ENCODE results near the gene IFT25.
"Not testable (repeated sequence)": the region's sequence is repeated elsewhere in the genome, so short reads cannot be mapped to it uniquely, and the experiment has no call there.

The IFT25 gene
- 34.5 to 44.1 reads per million in 2 donors for total RNA-seq

DNA sequence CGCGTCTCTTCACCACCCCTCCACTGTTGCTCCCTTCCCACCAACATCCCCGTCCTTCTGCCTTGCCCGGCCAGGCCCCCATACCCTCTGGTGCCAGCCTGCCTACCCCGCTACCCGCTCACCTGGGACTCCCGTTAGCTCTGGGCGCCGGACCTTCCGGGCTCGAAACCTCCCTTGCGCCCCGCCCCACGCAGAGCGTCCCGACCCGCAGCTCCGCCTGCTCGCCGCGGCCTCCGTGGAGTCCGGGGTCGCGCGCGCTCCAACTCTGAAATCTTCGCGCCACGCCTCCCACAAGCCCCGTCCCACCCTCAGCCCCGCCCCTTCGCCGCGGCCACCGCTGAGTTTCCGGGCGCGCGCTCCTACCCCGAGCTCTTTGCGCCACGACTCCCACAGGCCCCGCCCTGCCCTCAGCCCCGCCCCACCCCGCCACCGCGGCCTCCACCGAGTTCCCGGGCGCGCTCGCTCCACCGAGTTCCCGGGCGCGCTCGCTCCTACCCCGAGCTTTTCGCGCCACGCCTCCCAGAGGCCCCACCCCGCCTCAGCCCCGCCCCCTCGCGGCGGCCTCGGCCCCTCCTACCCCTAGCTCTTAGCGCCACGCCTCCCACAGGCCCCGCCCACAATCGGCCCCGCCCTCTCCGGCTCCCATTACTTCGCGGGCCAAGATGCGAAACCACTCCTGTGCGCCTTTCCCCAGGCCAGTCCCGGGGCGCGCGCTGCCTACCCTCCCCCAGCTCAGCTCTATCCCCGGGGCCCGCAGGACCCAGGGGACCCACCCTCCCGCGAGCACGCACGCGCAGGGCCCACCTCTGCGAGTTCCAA, at the start of gene IFT25:
IFT25 (minus strand) TSS at position 267 of the 819 bp plus-strand sequence. CDS start 5,617 bp downstream, outside the sequence.
- DNase-seq = peak; percentile 100

DNA sequence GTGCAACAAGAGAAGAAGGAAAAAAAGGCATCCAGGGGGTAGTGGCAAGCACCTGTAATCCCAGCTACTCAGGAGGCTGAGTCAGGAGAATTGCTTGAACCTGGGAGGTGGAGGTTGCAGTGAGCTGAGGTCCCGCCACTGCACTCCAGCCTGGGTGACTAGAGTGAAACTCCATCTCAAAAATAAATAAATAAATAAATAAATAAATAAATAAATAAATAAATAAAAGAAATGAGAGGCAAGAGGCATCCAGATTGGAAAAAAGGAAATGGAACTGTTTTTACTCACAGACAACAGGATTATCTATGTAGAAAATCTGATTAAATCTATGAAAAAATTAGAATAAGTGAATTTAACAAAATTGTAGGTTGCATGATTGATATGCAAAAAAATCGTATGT, 49.0 kb upstream of the IFT25 start:
- not testable (repeated sequence) for DNase-seq

DNA sequence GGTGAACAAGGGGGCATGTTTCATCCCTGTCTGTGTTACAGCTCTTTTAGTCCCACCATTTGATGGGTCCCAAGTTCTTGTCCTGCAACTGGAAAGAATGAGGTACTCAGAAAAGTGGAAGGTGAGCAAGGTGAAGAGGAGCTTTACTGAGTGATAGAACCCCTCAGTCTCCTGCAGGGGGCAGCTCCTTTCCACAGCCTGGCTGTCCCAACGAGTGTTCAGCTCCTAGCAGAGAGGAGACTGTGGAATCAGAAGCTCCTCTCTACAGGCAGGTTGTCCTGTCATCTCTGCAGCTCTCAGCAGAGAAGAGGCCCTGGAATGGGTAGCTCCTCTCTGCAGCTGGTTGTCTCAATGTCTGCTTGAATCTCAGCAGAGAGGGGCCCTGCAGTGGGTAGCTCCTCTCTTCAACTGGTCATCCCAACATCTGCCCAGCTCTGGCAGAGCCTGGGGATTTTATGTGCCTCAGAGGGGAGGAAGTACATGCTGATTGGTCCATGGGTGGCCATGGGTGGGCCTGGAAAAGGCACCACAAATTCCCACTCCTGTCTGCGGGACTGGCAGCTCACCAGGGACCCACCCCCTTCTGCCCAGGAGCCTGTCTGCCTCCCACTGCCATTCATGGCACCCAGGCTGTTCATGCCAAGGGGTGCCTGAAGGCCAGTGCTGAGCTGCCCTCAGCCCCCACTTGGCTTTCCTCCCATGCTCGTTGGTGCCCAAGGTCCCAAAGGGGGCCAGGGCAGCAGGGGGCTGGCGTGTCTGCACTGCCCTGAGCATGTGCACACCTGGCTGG, 46.8 kb upstream of the IFT25 start:
- DNase-seq = no peak

DNA sequence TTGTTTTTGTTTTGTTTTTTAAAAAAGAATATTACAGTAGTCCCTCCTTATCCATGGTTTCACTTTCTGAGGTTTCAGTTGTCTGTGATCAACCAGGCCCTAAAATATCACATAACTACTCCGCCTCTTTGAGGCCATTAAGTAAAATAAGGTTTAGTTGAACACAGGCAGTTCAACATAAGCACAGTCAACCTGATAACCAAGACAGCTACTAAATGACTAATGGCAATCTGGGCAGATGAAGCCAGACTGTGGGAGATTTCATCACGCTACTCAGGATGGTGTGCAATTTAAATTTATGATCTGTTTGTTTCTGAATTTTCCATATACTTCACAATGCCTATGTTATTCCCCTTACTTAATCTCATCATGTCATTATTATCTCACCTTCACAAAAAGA, 42.4 kb upstream of the IFT25 start:
- DNase-seq = no peak

DNA sequence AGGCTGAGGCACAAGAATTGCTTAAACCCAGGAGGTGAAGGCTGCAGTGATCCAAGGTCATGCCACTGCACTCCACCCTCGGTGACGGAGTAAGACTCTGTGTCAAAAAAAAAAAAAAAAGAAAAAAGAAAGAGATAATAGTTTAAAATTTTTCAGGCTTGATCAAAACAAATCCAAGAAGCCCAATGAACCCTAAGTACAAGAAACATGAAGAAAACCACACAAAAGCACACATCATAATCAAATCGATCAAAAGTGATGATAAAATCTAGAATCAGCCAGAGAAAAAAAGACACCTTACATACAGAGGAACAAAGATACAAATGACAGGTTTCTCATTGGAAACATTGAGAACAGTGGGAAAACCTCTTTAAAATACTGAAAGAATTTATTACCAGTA, 41.0 kb upstream of the IFT25 start:
- DNase-seq = no peak

DNA sequence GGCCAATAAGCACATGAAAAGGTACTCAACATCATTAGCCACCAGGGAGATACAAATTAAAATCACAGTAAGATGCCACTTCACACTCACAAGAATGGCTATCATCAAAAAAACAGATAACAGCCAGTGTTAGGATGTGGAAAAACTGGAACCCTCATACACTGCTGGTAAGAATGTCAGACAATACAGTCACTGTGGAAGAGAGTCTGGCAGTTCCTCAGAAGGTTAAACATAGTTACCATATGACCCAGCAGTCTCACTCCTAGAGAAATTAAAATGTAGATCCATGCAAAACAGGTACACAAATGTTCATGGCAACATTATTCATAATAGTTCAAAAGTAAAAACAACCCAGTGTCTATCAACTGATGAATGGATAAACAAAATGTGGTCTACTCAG, 39.2 kb upstream of the IFT25 start:
- no peak for DNase-seq

DNA sequence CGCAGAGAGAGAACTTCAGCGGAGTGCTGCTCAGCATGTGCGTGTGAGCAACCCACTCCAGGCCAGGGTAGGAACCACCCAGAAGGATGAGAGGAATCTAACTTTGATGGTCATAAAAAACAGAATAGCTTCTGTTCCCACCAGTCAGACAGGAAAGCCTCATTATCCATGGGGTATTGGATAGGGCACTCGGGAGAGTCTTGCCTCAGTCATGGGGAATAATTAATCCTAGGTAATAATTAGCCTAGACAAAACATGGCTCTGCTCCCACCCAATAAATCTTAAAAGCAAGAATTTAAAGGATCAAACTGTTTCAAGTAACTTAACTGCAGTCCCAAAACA, 37.2 kb upstream of the IFT25 start:
- DNase-seq = no peak

DNA sequence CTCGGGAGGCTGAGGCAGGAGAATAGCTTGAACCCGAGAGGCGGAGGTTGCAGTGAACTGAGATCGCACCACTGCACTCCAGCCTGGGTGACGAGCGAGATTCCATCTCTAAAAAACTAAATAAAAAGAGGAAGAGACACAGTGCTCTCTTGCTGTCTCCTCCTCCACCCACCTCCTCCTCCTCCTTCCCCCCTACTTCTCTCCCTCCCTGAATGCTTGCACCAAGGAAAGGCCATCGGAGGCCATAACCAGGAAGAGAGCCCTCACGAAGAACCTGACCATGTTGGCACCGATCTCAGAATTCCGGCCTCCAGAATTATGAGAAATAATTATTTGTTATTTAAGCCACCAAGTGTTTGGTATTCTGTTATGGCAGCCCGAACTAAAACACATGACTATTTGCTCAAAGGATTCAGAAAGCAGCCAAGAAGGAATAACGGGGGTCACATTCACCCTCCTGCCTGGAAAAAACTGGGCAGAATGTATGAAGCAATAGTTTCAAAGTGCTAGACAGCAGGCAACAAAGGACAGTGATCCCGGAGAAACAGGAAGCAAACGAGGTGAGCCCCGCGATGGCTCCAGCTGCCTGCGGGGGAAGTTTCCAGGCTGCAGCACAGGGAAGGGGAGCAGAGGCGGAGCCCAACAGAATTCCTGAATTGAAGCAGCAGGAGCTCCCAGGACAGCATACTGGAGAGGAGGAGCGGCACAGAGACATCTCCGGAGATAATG, 36.7 kb upstream of the IFT25 start:
- no peak for DNase-seq

DNA sequence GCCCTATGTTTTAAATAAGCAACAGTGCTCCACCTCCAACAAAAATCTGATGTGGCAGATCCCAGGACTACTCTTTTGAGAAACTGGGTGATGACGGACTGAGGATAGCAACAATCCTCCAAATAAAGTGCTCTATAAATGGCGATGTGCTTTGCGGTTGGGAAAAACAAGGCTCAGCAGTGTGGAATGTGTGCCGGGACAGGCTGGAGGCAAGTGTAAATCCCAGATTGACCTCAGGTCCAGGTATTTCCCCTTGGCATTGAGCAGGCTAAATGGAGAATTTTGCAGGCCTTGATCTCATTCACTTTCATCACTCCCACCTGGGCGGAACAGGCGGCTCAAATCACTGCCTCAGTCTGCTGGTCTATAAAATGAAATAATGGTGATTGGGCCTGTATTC, 35.7 kb upstream of the IFT25 start:
- no peak for DNase-seq

DNA sequence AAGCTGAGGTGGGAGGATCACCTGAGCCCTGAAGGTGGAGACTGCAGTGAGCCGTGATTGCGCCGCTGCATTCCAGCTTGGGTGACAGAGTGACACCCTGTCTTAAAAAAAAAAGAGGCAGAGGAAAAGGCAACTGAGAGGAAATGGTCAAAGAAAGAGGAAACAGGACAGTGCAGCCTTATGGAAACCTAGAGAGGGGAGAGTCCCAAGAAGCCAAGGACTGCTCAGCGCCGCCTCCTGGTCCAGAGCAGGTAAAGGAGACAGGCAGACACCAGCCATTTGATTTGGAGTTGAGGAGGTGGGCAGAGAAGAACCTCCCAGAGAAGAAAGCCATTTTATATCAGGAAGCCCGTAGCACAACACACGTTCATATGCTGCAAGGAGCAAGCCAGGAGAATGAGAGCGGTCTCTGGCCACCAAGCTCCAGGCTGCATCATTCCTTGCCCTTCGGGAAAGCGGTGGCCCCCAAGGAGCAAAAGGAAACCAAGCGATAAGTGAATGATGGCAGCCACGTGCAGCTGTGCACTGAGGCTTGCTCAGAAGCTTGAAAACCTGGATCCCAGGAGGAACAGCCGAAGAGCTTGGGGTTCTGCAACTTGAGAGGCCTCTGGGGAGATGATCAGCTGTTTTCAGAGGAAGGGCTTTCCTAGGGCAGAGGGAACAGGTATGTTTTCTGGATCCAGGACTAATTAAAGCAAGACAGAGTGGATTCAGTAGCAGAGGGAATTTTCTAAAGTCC, 34.4 kb upstream of the IFT25 start:
- no peak for DNase-seq

DNA sequence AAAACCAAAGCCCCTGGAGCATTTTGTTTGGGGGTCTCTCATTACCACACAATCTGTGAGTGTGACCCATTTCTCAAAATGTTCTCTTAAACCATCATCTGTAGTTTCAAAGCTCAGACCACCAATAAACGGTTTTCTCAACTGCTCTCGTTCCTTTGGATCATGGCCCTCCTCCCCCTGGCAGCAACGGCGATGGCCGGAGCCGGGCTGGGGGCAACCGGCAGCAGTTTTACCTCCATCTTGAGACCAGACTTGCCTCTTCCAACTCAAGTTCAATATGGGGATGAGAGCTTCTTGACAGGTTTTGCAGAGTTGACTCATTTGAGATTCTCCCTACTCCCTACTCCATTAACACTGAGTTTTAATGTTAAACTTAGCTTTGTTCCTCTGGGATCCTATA, 30.4 kb upstream of the IFT25 start:
- no peak for DNase-seq

DNA sequence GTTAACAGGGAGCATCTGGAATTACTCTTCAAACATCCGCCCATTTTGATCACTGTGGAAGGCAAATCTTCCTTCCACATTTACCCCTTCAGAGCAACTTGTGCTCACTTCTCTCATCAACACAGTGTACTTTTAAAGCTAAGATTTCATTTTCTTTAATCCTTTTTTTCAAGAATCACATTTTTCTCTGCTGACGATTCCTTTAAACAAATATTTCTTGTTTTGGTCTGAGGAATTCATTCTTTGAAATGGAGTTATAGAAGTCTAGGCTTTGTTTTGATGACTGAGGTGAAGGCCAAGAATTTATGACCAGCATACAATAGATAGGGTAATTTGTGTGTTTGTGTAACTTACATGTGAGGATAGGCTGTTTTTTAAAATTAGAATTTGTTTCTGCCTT, 26.2 kb upstream of the IFT25 start:
- no peak for DNase-seq

DNA sequence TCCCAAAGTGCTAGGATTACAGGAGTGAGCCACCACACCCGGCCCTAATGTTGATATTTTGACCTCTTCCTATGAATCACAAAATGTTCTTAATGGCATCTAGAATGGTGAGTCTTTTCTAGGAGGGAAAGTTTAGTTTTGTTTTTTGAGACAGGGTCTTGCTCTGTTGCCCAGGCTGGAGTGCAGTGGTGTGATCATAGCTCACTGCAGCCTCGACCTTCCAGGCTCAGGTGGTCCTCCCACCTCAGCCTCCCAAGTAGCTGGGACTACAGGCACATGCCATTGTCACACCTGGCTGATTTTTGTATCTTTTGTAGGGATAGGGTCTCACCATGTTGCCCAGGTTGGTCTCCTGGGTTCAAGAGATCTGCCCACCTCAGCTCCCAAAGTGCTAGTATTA, 23.8 kb upstream of the IFT25 start:
- DNase-seq = not testable (repeated sequence)

DNA sequence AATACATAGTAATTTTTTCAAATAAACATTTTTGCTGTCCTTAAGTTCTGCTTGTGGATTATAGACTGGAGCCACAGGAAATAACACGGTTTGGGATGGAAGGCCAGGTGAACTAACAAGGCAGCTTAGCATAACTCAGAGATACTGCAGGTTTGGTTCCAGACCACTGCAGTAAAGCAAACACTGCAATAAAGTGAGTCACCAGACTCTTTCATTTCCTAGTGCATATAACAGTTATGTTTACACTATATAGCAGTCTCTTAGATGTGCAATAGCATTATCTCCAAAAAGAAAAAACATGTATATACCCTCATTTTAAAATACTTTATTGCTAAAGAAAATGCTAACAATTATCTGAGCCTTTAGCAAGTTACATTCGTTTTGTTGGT, 22.6 kb upstream of the IFT25 start:
- no peak for DNase-seq

DNA sequence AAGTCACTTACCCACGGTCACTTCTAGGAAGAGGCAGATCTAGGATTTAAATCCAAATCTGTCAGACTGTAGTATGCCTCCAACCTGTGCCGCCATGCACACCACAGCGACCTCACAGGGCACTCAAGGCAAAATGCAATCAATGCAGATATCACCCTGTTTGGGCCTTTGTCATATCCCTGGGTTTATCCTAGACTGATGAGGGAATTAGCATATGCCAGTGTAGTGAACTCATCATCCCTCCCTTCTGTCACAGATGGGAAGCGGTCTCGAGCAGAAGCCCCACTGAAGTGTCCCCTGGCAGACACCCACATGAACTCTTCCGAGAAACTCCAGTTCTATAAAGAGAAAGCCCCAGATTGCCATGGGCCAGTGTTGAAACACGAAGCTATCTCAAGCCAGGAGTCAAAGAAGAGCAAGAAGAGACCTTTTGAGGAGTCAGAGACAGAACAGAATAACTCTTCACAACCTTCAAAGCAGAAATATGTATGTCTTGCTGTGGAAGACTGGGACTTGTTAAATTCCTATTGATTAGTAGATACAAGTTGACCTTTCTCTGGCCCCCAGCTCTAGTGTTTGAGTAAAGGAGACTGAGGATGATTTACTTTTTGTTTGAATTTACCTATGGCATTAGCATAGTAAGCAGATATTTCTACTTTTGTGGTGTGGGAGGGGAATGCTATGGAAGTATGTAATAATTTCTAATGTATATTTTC, 22.1 kb upstream of the IFT25 start:
- no peak for DNase-seq

DNA sequence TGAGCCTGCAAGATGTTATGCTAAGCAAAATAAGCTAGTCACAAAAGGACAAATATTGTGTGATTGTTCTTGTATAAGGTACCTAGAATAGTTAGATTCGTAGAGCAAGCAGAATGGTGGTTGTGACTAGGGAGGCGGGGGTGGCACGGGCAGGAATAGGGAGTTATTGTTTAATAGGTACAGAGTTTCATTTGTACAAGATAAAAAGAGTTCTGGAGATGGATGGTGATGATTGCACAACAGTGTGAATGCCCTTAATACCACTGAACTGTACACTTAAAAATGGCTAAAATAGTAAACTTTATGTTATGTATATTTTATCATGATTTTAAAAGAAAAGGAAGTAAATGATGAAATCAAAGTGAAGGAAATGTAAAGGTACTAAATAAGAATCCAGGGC, 21.3 kb upstream of the IFT25 start:
- no peak for DNase-seq

DNA sequence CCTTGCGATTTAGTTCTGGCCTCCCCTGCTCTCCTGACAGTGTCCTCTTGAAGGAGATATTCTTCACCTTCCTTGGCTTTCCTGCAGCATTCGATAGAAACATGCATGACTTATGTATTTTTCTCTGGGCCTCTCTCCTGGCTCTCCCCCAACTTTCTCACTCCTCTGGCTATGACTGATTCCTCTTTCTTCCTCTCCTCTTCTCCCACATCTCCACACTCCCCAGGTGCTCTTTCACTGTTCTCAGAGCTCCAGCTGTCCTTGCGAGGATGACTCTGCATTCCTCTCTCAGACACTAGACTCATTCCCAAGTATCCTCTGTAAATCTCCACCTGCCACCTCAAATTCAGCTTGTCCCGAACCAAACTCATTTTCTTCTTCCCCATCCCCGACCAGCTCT, 18.6 kb upstream of the IFT25 start:
- no peak for DNase-seq

DNA sequence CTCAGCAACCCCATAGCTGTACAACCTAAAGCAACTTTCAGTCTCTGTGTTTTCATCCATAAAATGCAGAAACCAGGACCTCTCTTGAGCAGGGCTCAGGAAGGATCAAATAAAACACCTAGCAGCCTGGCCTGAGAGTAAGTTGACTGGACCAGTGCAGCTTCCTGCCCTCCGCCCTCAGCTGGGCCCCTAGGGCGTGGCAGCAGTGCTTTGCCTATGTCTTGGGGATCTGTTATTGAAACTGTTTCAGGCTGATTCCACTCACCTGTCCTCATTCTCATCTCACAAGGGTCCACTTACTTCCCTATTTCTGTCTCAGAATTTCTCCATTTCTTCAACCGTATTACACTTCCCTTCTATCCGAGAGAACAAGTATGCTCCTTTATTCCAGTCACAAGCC, 18.0 kb upstream of the IFT25 start:
- DNase-seq = no peak

DNA sequence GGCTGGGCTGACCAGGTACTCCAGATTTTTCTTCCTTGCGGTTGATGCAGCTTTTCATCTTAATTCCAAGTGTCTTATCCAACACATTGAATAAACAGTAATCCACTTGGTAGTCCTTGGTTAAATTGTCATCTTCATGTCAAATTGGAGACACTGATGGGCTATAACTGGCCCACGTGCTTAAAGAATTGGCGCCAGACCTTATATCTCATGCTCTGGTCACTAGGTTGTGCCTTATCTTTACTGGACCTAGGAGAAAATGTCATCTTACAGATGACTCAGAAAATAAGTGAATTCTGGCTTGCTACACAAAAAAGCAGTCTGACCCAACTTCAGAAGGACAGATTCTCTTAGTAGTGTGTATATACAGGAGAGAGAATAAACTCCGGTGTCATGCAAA, 16.9 kb upstream of the IFT25 start:
- DNase-seq = no peak

DNA sequence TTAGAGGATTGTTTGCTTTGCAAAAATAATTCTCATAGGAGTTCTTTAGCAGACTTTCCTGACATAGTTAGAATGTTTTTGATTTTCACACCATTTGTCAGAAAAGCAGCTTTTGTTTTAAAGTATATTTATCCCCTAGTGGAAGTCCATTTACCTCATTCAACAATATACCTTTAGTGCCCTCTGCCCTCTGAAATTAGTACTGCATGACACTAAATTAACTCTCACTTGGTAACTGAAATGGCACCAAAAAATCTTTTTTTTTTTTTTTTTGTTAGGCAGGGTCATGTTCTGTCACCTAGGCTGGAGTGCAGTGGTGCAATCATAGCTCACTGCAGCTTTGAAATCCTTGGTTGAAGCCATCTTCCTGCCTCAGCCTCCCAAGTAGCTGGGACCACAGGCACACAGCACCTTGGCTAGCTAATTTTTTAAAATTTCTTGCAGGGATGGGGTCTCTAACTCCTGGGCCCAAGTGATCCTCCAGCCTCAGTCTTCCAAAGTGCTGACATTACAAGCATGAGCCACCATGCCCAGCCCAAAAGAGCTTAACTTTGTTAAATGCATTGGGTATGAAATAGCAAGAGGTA, 14.3 kb upstream of the IFT25 start:
- DNase-seq = no peak

DNA sequence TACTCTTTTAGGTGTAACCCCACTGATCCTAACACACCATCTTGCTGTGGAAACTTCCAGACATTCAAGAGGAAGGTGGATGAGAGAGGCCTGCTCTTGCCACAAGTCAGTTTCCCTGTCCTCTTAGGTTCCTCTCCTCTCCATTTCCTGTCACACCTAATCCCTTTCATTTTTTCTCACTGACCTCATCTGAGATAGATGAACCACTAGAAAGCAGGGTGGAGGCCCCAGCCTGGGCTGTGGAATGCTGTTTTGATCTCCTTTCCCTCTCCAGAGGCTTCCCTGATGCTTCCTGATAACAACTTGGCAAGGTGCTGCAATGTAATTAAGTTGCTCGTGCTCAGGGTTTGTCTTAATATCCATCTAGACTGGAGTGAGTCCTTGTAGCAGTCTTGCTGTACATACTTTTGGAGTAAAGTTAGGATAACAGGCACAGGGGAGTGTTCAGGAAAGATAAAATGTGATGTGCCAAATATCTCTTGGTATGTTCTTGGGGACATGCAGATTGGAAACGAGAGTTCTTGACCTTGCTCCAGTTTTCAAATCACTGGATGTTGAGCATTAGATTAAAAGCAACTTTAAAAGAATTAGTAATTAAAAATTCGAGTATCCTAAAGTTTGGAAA, 11.8 kb upstream of the IFT25 start:
- DNase-seq = no peak

All from activated gamma-delta T cell (primary cell).